ENCODE data around the gene NBL1.

DNA sequence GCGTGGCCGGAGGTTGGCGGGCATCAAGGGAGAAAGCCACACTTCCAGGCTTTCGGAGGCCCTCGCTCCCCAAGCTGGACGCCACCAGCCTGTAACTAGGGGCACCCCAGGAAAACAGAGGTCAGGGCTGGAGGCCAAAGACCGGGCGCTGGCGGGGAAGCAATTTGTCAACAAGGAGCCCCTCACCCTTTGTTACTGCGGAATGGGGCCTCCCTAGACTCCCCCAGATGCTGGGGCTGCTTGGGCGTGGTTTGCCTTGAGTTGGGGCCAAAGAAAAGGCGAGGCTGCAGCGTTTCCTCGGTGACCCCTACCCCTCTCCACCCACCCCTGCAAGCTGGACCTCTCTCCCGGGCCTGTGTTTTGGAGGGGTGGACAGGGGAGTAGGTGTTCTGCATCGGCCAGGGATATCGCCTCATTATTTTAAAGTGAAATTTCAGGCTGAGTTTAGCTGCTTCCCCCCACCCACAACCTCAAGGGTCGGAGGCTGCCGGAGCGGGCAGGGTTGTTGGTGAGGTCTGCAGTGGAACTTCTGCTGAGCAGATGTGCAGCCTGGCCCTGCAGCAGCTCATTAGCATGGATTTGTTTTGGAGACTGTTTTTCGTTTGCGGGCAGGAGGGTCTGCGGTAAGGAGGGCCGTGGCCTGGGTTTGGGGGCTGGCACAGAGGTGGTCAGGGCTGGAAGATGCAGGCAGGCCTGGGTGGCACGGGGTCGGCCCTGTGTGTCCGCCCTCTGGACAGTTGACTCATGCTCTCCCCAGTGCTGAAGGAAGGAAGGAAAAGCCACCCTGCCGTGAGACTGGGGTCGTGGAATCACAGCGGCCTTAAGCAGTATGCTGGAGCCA is 1.5 kb downstream of the NBL1 start:
- TF ChIP-seq GABPA (IDR thresholded peaks at IDR 0.05 in 1 of 2, conservative IDR thresholded peaks at IDR 0.05 in 1 of 2) (no peak), YY1 (IDR thresholded peaks at IDR 0.05) (no peak), SP1 (IDR thresholded peaks at IDR 0.05) (no peak), RAD21 (IDR thresholded peaks at IDR 0.05) (no peak), MAX (IDR thresholded peaks at IDR 0.05) (no peak), JUND (IDR thresholded peaks at IDR 0.05) (no peak), ATF3 (IDR thresholded peaks at IDR 0.05) (no peak), FOXA1 (IDR thresholded peaks at IDR 0.05) (no peak), REST (IDR thresholded peaks at IDR 0.05) (no peak), EGR1 (IDR thresholded peaks at IDR 0.05; ENCODE audit: low read depth in 2 of 2) (no peak), TAF1 (conservative IDR thresholded peaks at IDR 0.05) (no peak)
- TF ChIP-seq, protein P1, sequence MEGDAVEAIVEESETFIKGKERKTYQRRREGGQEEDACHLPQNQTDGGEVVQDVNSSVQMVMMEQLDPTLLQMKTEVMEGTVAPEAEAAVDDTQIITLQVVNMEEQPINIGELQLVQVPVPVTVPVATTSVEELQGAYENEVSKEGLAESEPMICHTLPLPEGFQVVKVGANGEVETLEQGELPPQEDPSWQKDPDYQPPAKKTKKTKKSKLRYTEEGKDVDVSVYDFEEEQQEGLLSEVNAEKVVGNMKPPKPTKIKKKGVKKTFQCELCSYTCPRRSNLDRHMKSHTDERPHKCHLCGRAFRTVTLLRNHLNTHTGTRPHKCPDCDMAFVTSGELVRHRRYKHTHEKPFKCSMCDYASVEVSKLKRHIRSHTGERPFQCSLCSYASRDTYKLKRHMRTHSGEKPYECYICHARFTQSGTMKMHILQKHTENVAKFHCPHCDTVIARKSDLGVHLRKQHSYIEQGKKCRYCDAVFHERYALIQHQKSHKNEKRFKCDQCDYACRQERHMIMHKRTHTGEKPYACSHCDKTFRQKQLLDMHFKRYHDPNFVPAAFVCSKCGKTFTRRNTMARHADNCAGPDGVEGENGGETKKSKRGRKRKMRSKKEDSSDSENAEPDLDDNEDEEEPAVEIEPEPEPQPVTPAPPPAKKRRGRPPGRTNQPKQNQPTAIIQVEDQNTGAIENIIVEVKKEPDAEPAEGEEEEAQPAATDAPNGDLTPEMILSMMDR (IDR thresholded peaks at IDR 0.05; ENCODE audit: low read depth, low read length, missing input control): no peak
